HFFc6 (cell line): ENCODE results near the gene FGF2. TPM values are rescaled to one million over a fixed set of nuclear protein-coding genes. Genes with fewer than 3 reads are reported as not detected.
"Not testable (repeated sequence)": the region's sequence is repeated elsewhere in the genome, so short reads cannot be mapped to it uniquely, and the experiment has no call there.

Source experiments
- DNase-seq: peaks from one replicate; pipeline ENCODE4 v3.0.0-alpha.2; 2018
- H3K27ac Mint-ChIP-seq: 2 replicates; pipeline ENCODE4 v1.8.0; 2020; ENCODE audit warnings: mild to moderate bottlenecking, mixed read lengths
- H3K27me3 Mint-ChIP-seq: 2 replicates; pipeline ENCODE4 v1.8.0; 2021; ENCODE audit warnings: mild to moderate bottlenecking, moderate library complexity, mixed read lengths; ENCODE audit not compliant: insufficient read depth
- H3K36me3 Mint-ChIP-seq: 2 replicates; pipeline ENCODE4 v1.8.0; 2021; ENCODE audit warnings: low read depth, mixed read lengths
- H3K4me1 Mint-ChIP-seq: 2 replicates; pipeline ENCODE4 v1.8.0; 2020; ENCODE audit warnings: low read depth, mixed read lengths
- H3K4me3 Mint-ChIP-seq: 2 replicates; pipeline ENCODE4 v1.8.0; 2020; ENCODE audit warnings: mild to moderate bottlenecking, moderate library complexity, mixed read lengths
- H3K9me3 Mint-ChIP-seq: 2 replicates; pipeline ENCODE4 v1.8.0; 2020; ENCODE audit warnings: mild to moderate bottlenecking, mixed read lengths
- CTCF ChIP-seq: fragments of 200-600 bp; sonication (generic); IDR thresholded peaks from 2 replicates; pipeline ENCODE4 v1.5.0; 2021; ENCODE audit warnings: antibody characterized with exemption, mild to moderate bottlenecking
- total RNA-seq, 6 experiments: library from RNA; stranded (reverse); fragmentation: NEBNext Ultra II Directional; extraction: Animal tissue kit (Norgen Biotek cat#: 25700); gene quantifications; 2 replicates in 1 of 6; 3 replicates in 5 of 6; pipeline ENCODE4 v1.2.3, GENCODE V29; 2021

FGF2 gene
- total RNA-seq, 6 experiments from 2014 or later: 370 to 442 (median 389) TPM

DNA sequence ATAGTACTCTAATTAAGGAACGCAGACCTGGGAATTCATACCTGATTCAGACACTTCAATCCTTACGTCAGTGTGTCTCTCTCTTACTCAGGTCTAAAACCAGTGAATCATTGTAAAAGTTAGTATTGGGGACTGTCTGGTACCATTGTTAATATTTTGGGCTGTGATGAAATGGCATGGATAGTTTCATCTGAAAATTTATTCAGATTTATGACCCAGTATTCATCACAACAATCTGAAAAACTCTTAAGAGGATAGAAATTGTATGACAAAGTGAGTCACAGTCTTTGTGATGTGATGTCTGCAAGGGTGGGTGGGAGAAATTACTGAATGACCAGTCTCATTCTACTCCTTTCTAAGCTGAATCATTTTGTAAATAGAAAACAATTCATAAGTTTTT lies 10.3 kb downstream of the FGF2 start:
- Mint-ChIP-seq H3K4me1 (peaks cover 34% of the 10 kb centered on the region), H3K27ac (peak overlapping the region; percentile 16; the same call in 1 of the 2 replicates), H3K27me3 (peaks cover 4% of the 10 kb centered on the region; the same call in 1 of the 2 replicates), H3K36me3 (peaks cover 58% of the 10 kb centered on the region), H3K9me3 (no peaks in the 10 kb centered on the region), H3K4me3 (peak overlapping the region; percentile 36)
- no peak for TF ChIP-seq CTCF
- DNase-seq: no peak

DNA sequence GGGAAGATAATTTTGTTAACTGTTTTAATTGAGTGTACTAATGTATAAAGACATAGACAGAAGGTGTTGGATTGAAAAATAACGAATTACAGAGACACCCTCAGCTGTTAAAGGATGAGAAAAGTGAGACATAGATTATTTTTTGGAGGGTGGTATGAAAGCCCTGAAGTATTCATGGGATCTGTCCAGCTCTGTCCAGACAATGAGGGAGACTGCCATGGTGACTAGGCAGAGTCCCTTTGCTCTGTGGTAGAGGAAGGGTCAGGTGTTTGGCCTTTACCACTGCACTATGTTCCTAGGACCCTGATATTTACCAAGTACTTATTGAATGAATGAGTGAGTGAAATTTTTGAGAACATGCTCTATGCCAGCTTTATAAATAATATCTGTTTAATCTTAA lies 11.4 kb downstream of the FGF2 start:
- H3K4me3 Mint-ChIP-seq: peak overlapping the region; percentile 36; the same call in 1 of the 2 replicates
- H3K4me1 Mint-ChIP-seq: peaks cover 45% of the 10 kb centered on the region
- H3K27ac Mint-ChIP-seq: peak overlapping the region; percentile 49; the same call in 1 of the 2 replicates
- no peaks in the 10 kb centered on the region for H3K9me3 Mint-ChIP-seq
- H3K27me3 Mint-ChIP-seq: peaks cover 4% of the 10 kb centered on the region; the same call in 1 of the 2 replicates
- no peak for DNase-seq
- H3K36me3 Mint-ChIP-seq: peaks cover 58% of the 10 kb centered on the region
- TF ChIP-seq CTCF: no peak

DNA sequence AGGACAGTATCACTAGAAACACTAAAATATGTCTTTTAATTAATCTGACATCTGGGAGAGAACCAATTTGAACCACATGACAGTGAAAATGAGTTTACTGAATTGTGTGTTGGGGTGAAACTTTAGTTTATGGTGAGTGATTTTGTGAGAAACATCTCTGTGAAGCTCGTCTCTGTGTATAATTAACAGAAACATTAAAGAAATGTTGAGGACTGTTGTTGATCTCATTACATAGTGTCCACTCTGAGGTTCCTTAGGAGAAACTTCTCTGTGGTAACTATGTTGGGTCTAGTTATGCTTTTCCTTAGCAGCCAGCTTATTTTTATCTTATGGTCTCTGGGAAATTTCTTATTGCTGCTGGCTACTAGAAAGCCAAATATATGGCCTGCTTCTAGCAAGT lies 15.8 kb downstream of the FGF2 start:
- Mint-ChIP-seq H3K36me3 (peaks cover 84% of the 10 kb centered on the region), H3K9me3 (no peaks in the 10 kb centered on the region), H3K4me1 (peaks cover 88% of the 10 kb centered on the region), H3K27me3 (peaks cover 10% of the 10 kb centered on the region), H3K4me3 (peak overlapping the region; percentile 11), H3K27ac (peak overlapping the region; percentile 75)
- no peak for DNase-seq
- TF ChIP-seq CTCF: no peak

DNA sequence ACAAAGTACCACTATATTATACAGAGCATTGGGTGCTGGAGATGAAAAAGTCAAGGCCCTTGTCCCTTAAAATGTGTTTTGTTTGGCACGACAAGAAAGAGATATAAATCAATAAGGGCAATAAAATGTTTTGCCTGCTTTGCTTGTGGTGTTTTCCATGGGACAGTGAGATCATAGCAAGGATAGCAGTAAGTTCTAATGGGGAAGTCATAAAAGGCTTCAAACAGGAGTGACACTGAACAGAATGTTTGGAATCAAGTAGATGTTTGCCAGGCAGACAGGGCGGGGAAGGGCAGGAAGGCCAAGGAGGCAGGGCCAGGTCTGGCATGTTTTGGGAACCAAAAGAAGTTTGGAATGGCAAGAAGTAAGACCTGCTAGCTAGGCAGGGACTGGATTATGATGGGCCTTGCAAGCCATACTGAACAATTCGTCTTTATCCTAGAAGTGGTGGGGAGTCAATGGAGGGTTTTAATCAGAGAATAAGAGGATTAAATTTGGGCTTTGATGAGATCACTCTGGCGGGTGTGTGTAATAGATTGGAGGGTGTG lies 16.4 kb downstream of the FGF2 start:
- no peak for TF ChIP-seq CTCF
- Mint-ChIP-seq H3K9me3 (no peaks in the 10 kb centered on the region), H3K27me3 (peaks cover 12% of the 10 kb centered on the region), H3K4me1 (peaks cover 94% of the 10 kb centered on the region), H3K36me3 (peaks cover 84% of the 10 kb centered on the region), H3K27ac (peak overlapping the region; percentile 75), H3K4me3 (peak overlapping the region; percentile 23)
- no peak for DNase-seq

DNA sequence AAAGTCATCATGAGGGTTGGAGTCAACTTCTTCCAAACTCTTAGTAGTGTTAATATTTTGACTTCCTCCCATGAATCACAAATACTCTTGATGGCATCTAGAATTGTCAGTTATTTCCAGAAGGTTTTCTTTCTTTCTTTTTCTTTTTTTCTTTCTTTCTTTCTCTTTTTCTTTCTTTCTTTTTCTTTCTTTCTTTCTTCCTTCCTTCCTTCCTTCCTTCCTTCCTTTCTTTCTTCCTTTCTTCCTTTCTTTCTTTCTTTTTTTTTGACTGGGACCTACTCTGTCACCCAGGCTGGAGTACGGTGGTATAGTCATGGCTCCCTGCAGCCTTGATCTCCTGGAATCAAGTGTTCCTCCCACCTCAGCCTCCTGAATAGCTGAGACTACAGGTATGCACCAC lies 17.8 kb downstream of the FGF2 start:
- Mint-ChIP-seq H3K36me3 (peaks cover 89% of the 10 kb centered on the region), H3K27ac (peak overlapping the region; percentile 17; the same call in 1 of the 2 replicates), H3K4me1 (peaks cover 98% of the 10 kb centered on the region), H3K27me3 (peaks cover 20% of the 10 kb centered on the region)
- not testable (repeated sequence) for H3K9me3 Mint-ChIP-seq, DNase-seq, H3K4me3 Mint-ChIP-seq

GRCh38 chr4:122845066-122845465 lies 18.4 kb downstream of the FGF2 start:
- TF ChIP-seq CTCF: no peak
- peaks cover 98% of the 10 kb centered on the region for H3K4me1 Mint-ChIP-seq
- no peak overlapping the region for H3K27ac Mint-ChIP-seq

More at GRCh38 chr4:122845066-122845465, 18.4 kb downstream of the FGF2 start:
- no peak for DNase-seq
- H3K36me3 Mint-ChIP-seq: peaks cover 88% of the 10 kb centered on the region
- H3K9me3 Mint-ChIP-seq: no peaks in the 10 kb centered on the region
- no peak overlapping the region for H3K4me3 Mint-ChIP-seq
- peaks cover 17% of the 10 kb centered on the region for H3K27me3 Mint-ChIP-seq
